GM18873 (cell line): ENCODE data around the gene GDF7.

ENCODE experiments used
- ATAC-seq: cut with Tn5 transposase; IDR thresholded peaks from one replicate; pipeline ENCODE4 v1.9.1; 2021; ENCODE audit warnings: mild to moderate bottlenecking, moderate library complexity, moderate number of reproducible peaks; ENCODE audit not compliant: unreplicated experiment, low FRiP score

GDF7 gene

GRCh38 chr2:20666304-20667150, at the start of gene GDF7:
TSS of gene GDF7 (plus strand) at chr2:20667144. CDS start at chr2:20667240, 96 bp downstream.
- ATAC-seq, result no peak

DNA sequence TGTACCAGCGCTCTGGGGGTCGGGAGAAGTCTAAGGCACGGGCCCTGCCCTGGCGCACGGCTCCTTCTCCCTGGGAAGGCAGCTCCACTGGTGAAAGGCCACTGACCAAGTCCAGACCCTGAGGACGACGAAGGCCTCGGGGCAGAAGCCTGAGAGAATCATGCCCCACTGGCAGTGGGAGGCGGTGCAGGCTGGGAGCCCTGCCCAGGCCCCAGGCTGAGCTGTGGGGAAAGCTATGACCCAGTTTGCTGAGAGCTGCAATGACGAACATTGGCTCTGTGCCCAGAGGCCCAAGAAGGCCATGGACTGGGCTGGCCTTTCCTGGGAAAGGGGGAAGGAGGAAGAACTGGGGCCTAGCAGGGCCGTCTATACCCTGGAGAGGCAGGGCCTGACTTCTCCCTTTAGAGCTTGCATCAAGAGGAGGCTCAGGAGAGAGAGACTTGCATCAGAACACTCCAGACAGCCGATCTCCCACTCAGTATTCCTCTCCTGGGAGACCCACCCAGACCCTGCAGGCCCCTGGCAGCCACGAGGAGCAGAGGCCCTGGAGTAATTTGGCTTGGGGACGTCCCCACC, 49.0 kb upstream of the GDF7 start:
- ATAC-seq, result no peak

DNA sequence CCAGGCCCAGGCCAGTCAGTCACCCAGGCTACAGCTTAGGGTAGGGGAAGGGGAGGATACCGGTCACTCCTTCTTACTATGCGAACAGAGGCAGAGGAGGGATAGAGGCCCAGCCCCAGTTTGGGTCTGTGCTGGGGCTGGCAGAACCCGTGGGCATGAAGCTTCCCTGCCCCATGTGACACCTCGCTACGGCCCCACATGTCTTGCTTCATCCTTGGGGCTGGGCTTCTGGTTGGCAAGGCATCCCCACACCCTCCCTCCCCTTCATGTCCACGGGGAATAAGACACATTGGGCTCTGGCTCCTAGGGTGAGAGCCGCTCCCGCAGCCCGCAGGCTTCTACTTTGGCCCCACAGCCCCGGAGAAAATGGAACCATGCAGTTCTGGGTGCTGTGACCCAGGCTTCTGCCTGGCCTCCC, 48.5 kb upstream of the GDF7 start:
- no peak for ATAC-seq

- no peak for ATAC-seq
Observed at GRCh38 chr2:20618886-20619521, 47.9 kb upstream of the GDF7 start.

DNA sequence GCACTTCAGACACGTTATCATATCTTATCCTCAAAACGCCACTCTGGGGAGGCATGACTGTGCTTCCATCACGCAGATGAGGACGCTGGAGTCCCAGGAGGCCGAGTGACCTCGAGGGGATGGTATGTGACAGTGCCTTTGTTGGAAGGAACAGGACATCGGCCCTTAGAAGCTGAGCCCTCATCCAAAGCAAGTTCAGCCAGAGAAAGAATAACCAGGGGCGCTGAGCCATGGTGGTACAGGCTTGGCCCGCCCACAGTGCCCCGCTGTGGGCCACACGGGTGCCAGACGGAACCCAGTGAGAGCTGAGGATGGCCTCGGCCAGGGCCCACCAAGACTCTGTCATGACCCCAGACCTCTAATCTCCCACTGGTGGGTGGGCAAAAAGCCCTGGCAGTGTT, 47.3 kb upstream of the GDF7 start:
- no peak for ATAC-seq

GRCh38 chr2:20620271-20620681, 46.7 kb upstream of the GDF7 start:
- ATAC-seq, result no peak

GRCh38 chr2:20620696-20621365, 46.1 kb upstream of the GDF7 start:
- no peak for ATAC-seq

GRCh38 chr2:20621366-20622295, 45.3 kb upstream of the GDF7 start:
- ATAC-seq, result no peak

DNA sequence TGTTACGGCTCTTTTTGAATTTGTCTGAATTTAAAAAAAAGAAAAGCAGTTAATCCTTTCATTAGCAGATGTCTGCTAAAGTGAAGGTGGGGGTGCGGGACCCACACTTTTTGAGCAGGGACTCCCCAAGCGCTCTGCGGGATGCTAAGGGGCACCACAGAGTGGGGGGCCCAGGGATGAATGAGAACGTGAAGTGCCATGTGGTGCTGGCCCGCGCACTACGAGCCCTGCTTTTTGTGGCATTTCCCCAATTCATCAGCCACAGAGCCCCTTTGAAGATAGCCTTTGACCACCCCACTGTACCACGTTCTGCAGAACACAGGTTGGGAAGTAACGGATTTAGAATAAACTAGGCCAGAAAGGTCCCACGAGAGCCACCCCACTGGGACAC, 44.7 kb upstream of the GDF7 start:
- no peak for ATAC-seq

DNA sequence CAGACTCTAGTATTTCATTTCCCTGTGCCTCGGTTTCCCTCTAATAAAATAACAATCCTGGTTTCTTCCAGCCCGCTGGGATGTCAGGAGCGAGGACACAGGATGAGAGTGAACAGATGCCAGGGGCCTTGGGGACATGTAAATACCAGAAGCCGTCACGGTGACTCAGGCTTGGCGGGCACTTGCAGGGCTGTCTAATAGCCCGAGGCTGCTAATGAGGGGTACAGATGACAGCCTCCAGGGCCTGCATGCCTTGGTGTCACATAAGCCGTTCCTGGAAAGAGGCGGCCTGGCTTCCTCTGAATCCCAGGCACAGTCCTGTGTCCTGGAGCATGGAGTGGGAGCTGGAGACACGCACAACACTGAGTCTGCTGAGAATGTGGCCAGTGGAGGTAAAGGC, 44.2 kb upstream of the GDF7 start:
- no peak for ATAC-seq

DNA sequence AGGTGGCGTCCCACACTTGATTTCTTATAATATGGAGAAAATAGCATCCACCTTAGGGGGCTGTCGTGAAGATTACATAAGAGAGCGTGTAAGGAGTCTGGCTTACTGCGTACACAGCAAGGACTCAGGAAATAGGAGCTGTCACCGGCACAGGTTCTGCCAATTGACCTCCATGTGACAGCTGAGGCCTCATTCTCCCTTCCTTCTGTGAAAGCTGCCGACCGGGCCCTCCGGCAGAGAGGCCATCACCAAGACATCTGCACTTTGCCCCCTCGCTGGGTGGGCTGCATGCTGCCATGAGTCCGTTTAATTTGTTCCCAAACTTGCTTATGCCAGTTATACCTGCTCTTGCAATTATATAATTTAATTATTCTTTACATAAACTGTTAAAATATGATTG, 43.7 kb upstream of the GDF7 start:
- ATAC-seq, result no peak

DNA sequence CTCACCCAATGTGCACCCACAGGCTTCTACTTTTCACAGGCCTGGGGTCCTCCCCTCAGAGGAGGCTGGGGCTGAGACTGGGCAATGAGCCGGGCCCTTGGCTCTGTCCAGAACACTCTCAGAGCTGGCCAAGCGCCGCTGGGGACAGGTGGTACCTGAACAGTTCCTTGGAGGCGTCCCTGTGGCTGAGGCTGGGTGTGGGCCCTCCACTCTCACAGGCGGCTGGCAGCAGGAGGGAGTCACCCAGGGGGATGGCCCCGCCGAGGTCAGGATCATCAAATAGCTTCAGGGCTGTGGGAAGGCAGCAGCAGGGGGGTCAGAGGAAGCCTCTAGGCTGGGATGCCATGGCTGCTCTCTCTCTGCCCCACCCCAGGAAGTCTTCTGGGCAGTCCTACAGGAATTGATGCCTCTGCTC, 43.2 kb upstream of the GDF7 start:
- ATAC-seq, result no peak

GRCh38 chr2:20624156-20624883, 42.6 kb upstream of the GDF7 start:
- no peak for ATAC-seq

GRCh38 chr2:20624884-20625485, 42.0 kb upstream of the GDF7 start:
- no peak for ATAC-seq

- no peak for ATAC-seq
Observed at GRCh38 chr2:20625491-20626391, 41.2 kb upstream of the GDF7 start.

DNA sequence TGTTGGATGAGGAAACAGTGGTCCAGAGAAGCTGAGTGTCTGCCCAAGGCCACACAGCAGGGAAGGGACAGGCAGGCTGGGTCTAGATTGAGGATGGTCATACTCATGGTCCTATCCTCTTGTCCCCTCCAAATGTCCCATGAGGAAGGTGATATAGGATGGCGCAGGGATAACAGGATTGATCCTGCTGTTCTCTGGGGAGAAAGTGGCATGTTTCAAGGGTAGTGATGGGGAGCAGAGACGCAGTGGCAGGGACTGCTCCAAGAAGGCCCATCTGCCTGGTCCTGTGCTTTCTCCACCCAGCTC, 40.6 kb upstream of the GDF7 start:
- ATAC-seq, result no peak

DNA sequence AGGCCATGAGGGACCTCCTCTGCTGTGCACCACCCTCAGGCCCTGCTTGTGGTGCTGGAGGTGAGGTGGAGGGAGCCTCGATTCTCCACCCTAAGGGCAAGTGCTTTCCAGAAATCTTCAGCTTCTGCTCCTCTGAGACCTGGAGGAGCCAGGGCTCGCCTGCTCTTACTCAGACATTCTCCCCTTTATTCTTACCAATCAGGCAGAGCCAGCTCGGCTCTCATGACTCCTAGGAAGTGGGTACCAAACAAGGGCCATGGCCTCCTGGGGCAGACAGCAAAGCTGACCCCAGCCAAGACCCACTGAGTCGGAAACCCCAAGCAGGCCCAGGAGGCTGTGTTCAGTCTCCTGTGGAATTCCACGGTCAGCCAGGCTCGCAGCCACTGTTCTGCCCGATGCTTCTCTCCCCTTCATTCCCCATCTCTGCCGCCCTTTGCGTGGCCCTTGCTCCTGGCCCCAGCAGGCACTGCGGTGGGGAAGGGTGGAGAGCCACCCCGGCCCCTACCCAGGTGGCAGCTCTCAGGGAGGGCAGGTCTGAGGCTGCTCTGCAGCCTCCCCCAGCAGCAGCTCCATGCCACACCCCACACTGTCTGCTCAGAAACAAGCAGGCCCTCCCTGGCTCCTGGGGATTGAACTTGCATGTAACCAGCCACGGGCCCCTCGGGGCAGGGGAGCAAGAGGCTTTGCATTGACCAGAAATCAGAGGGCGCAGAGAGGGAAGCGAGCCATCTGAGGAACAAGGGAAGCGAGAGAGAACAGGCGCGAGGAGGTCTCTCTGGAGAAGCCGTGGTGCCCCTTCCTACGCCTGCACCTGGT, 40.0 kb upstream of the GDF7 start:
- no peak for ATAC-seq
